ENCODE data around the gene CTF1. TPM values are rescaled to one million over a fixed set of nuclear protein-coding genes. Genes with fewer than 3 reads are reported as not detected.

The CTF1 gene
- total and polyA plus RNA-seq, 7 donors, result 0.46 to 6.9 (median 3.6) TPM

- no peaks in the 10 kb centered on the region for H3K9me3 ChIP-seq
- H3K4me1 ChIP-seq, result no peaks in the 10 kb centered on the region
- intact Hi-C loops (cut with DNase I), result no loop called here
- DNase-seq, result no peak
- H3K4me3 ChIP-seq, result no peak overlapping the region
- 83 to 93% methylated on average over 3 of the region's 3 CpGs for WGBS, 2 donors
- H3K27me3 ChIP-seq, result no peaks in the 10 kb centered on the region
- no peaks in the 10 kb centered on the region for H3K36me3 ChIP-seq
- no peak overlapping the region for H3K27ac ChIP-seq
- TF ChIP-seq POLR2AphosphoS5 (IDR thresholded peaks at IDR 0.05), result no peak
- TF ChIP-seq EP300 (IDR thresholded peaks at IDR 0.05), result no peak
- TF ChIP-seq CTCF (IDR thresholded peaks at IDR 0.05), result no peak
- no peak for TF ChIP-seq POLR2A (IDR thresholded peaks at IDR 0.05)
Observed at GRCh38 chr16:30914830-30915229, 18.4 kb downstream of the CTF1 start.

GRCh38 chr16:30918614-30919013, 22.2 kb downstream of the CTF1 start:
- H3K27me3 ChIP-seq, result no peaks in the 10 kb centered on the region
- intact Hi-C loops (cut with DNase I), result no loop called here
- H3K9me3 ChIP-seq, result no peaks in the 10 kb centered on the region
- H3K4me1 ChIP-seq, result peaks cover 0 to 11% (median 10%) of the 10 kb centered on the region in 4 donors
- WGBS, 2 donors, result 55 to 86% methylated on average over 1 of the region's 1 CpG
- no peak for TF ChIP-seq POLR2AphosphoS5 (IDR thresholded peaks at IDR 0.05)
- TF ChIP-seq POLR2A (IDR thresholded peaks at IDR 0.05), result no peak
- no peak for TF ChIP-seq EP300 (IDR thresholded peaks at IDR 0.05)
- no peak for TF ChIP-seq CTCF (IDR thresholded peaks at IDR 0.05)
- no peak overlapping the region for H3K27ac ChIP-seq
- no peaks in the 10 kb centered on the region for H3K36me3 ChIP-seq
- H3K4me3 ChIP-seq, result no peak overlapping the region
- no peak for DNase-seq

GRCh38 chr16:30920891-30921290, 24.5 kb downstream of the CTF1 start:
- H3K27me3 ChIP-seq, result no peaks in the 10 kb centered on the region
- peak overlapping the region; percentile 87 to 95 (median 91) for H3K27ac ChIP-seq
- no peaks in the 10 kb centered on the region for H3K9me3 ChIP-seq
- TF ChIP-seq EP300 (IDR thresholded peaks at IDR 0.05), result no peak
- TF ChIP-seq POLR2A (IDR thresholded peaks at IDR 0.05), result no peak
- no peak for TF ChIP-seq POLR2AphosphoS5 (IDR thresholded peaks at IDR 0.05)
- TF ChIP-seq CTCF (IDR thresholded peaks at IDR 0.05), result no peak
- no peak overlapping the region for H3K4me3 ChIP-seq
- intact Hi-C loops (cut with DNase I), result loop anchor here (1.0 to 10.0 kb wide), 3 partner anchors 47 to 266 kb away; partner anchors contain the start of genes FBRS and PRR14
- DNase-seq, result no peak
- H3K36me3 ChIP-seq, result no peaks in the 10 kb centered on the region
- H3K4me1 ChIP-seq, result peaks cover 0 to 31% (median 28%) of the 10 kb centered on the region in 4 donors
- 74 to 91% methylated on average over 2 of the region's 2 CpGs for WGBS, 2 donors

- 24 to 28% methylated on average over 6 of the region's 6 CpGs for WGBS, 2 donors
- H3K27me3 ChIP-seq, result no peaks in the 10 kb centered on the region
- DNase-seq, result no peak
- peaks cover 0 to 31% (median 28%) of the 10 kb centered on the region in 4 donors for H3K4me1 ChIP-seq
- H3K4me3 ChIP-seq, result peak overlapping the region; percentile 52 to 90 (median 70)
- TF ChIP-seq POLR2A (IDR thresholded peaks at IDR 0.05), result no peak
- TF ChIP-seq CTCF (IDR thresholded peaks at IDR 0.05), result peak in 1 of 4 experiments; percentile 89
- H3K9me3 ChIP-seq, result no peaks in the 10 kb centered on the region
- H3K36me3 ChIP-seq, result no peaks in the 10 kb centered on the region
- H3K27ac ChIP-seq, result peak overlapping the region; percentile 87 to 95 (median 91)
- intact Hi-C loops (cut with DNase I), result loop anchor here (1.0 to 10.0 kb wide), 3 partner anchors 47 to 267 kb away; partner anchors contain the start of genes FBRS and PRR14
Observed at GRCh38 chr16:30921459-30921747, 25.0 kb downstream of the CTF1 start.

Data from sigmoid colon (tissue), 7 donors.